WTC11 (cell line): Measurements from ENCODE around the gene SNX10.

Source experiments
- CREM ChIP-seq: sonication (generic); formaldehyde crosslinking; IDR thresholded peaks from 2 replicates; pipeline ENCODE4 v1.8.1; 2022; ENCODE audit warnings: mild to moderate bottlenecking, missing genetic modification reagents, moderate library complexity
- CTCF ChIP-seq: fragments of 200-600 bp; IDR thresholded peaks from 2 replicates; pipeline ENCODE4 v1.8.0; 2022; ENCODE audit warnings: antibody characterized with exemption
- ELF4 ChIP-seq: sonication (generic); formaldehyde crosslinking; IDR thresholded peaks from 2 replicates; pipeline ENCODE4 v1.8.1; 2022; ENCODE audit warnings: low read depth, mild to moderate bottlenecking, moderate library complexity, missing genetic modification reagents
- ETV6 ChIP-seq: sonication (generic); formaldehyde crosslinking; IDR thresholded peaks from 2 replicates; pipeline ENCODE4 v1.8.1; 2022; ENCODE audit warnings: mild to moderate bottlenecking, missing genetic modification reagents
- MLX ChIP-seq: sonication (generic); formaldehyde crosslinking; IDR thresholded peaks from 2 replicates; pipeline ENCODE4 v1.8.1; 2023; ENCODE audit warnings: mild to moderate bottlenecking, missing genetic modification reagents, moderate library complexity
- NR2C2 ChIP-seq: sonication (generic); formaldehyde crosslinking; IDR thresholded peaks from 2 replicates; pipeline ENCODE4 v1.8.0; 2022; ENCODE audit warnings: mild to moderate bottlenecking, missing genetic modification reagents
- SP1 ChIP-seq: sonication (generic); formaldehyde crosslinking; conservative IDR thresholded peaks from 2 replicates; pipeline ENCODE4 v1.8.1; 2022; ENCODE audit warnings: missing genetic modification reagents
- TP53 ChIP-seq: sonication (generic); formaldehyde crosslinking; IDR thresholded peaks from 2 replicates; pipeline ENCODE4 v1.8.1; 2023; ENCODE audit warnings: mild to moderate bottlenecking, missing genetic modification reagents

DNA sequence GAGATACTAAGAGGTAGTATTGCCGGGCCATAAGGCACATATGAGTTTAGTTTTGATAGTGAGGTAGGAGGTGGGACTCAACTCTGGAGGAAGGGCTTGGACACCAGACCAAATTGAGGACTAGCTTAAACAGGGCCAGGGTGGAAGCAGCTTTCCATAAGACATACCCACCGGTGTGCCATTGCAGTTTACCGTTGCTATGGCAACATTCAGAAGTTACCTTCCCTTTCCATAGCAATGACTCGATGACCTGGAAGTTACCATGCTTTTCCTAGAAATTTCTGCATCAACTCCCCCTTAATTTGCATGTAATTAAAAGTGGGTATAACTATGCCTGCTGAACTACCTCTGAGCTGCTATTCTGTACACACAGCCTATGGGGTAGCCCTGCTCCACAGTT is 10.9 kb upstream of the SNX10 start:
- TF ChIP-seq CTCF (no peak), MLX (CRISPR knock-in tag) (no peak), ETV6 (CRISPR knock-in tag) (no peak), CREM (CRISPR knock-in tag) (no peak), ELF4 (CRISPR knock-in tag) (no peak), TP53 (no peak), NR2C2 (CRISPR knock-in tag) (no peak), SP1 (CRISPR knock-in tag) (no peak)
